Measurements from ENCODE around the gene LCLAT1. TPM values are rescaled to one million over a fixed set of nuclear protein-coding genes. Genes with fewer than 3 reads are reported as not detected.

The LCLAT1 gene
- total RNA-seq, 1 donor from 2014 or later, result 29.0 TPM

DNA sequence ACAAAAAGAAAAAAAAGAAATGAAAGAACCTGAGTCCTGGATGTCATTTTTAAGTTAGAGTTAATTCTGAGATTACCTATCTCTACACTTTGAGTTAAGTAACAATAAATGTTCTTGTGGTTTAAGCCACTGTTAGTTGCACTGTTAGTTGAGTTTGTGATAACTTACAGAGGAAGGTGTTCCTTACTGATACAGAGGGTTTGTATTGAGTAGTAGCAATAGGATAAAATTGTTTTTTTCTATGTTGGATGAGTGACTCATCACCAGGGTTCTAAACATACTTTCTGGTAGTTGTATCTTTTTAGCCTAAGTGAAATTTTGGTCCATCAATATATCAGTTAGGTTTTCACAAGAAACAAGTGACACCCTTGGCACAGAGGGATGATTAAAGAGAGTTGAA, 4.0 kb upstream of the LCLAT1 start:
- Mint-ChIP-seq H3K36me3 (no peaks in the 10 kb centered on the region), H3K27me3 (no peaks in the 10 kb centered on the region), H3K27ac (no peak overlapping the region), H3K9me3 (no peaks in the 10 kb centered on the region), H3K4me1 (ENCODE audit: unreplicated experiment) (peaks cover 12% of the 10 kb centered on the region), H3K4me3 (peak overlapping the region; percentile 39)
- TF ChIP-seq, protein P1, sequence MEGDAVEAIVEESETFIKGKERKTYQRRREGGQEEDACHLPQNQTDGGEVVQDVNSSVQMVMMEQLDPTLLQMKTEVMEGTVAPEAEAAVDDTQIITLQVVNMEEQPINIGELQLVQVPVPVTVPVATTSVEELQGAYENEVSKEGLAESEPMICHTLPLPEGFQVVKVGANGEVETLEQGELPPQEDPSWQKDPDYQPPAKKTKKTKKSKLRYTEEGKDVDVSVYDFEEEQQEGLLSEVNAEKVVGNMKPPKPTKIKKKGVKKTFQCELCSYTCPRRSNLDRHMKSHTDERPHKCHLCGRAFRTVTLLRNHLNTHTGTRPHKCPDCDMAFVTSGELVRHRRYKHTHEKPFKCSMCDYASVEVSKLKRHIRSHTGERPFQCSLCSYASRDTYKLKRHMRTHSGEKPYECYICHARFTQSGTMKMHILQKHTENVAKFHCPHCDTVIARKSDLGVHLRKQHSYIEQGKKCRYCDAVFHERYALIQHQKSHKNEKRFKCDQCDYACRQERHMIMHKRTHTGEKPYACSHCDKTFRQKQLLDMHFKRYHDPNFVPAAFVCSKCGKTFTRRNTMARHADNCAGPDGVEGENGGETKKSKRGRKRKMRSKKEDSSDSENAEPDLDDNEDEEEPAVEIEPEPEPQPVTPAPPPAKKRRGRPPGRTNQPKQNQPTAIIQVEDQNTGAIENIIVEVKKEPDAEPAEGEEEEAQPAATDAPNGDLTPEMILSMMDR (conservative IDR thresholded peaks at IDR 0.05), result no peak
- DNase-seq (ENCODE audit: extremely low spot score, unreplicated experiment), result no peak

DNA sequence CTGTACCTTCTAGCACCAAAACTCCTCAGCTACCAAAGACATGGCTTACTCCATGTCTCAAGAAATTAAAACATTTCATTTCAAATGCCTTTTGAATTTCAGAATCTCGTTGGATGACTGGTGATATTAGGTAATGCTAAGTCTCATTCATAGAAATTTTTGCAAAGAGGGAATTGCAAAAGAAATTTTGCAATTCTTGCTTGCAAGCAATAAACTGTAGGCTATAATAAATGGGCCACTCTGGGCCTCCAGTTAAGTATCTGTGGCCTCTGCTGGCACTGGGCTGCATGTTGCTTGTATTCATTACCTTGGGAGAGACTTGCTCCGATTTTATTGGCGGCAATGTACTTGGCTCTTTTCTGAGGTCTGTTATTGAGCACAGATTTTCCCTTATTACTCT, 2.8 kb upstream of the LCLAT1 start:
- Mint-ChIP-seq H3K27ac (no peak overlapping the region), H3K27me3 (no peaks in the 10 kb centered on the region), H3K36me3 (no peaks in the 10 kb centered on the region), H3K4me1 (ENCODE audit: unreplicated experiment) (peaks cover 21% of the 10 kb centered on the region), H3K9me3 (no peaks in the 10 kb centered on the region), H3K4me3 (no peak overlapping the region)
- DNase-seq (ENCODE audit: extremely low spot score, unreplicated experiment), result no peak
- TF ChIP-seq, protein P1 (conservative IDR thresholded peaks at IDR 0.05), result no peak

DNA sequence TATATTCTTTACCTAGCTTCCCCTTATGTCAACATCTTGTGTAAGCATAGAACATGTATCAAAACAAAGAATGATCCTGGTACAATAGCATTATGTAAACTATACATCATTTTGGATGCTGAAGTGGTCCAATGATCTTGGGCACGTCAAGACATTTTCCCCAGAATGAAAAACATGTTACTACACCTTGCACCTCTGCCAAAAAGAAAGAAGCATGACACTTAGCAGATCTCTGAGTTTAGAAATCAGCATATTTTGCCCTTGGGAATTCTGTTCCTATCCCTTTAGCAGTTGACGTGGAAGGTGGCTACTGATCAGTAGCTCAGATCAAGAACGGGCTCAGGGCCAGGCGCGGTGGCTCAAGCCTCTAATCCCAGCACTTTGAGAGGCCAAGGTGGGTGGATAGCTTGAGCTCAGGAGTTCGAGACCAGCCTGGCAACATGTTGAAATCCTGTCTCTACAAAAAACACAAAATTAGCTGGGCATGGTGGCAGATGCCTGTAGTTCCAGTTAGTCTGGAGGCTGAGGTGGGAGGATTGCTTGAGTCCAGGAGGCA, 1.7 kb upstream of the LCLAT1 start:
- H3K9me3 Mint-ChIP-seq, result no peaks in the 10 kb centered on the region

DNA sequence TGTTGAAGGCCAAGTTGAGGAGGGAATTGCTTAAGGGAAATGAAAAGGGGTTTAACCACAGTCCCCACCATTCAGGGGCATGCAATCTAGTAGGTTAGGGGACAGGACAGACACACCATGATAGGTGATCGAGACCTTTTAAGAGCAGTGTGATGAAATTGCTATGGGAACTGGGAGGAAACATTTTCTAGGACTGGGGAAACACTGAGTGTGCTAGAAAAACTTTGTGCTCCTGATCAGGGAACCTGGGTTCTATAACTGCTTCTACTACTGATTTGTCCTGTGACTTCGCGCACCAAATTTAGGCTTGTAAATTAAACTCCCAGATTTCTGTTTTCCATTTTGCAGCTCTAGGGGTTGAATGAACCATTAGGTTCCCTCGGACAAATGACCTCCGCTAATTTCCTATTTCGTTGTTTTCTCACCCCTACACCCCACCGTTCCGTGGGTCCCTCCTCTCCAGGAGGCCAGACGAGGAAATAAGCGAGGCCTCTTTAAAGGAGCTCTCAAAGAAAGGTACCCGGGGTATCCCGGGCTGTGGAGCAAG, 371 bp upstream of the LCLAT1 start:
- Mint-ChIP-seq H3K4me3 (peak overlapping the region; percentile 95), H3K36me3 (peaks cover 4% of the 10 kb centered on the region), H3K9me3 (no peaks in the 10 kb centered on the region), H3K27me3 (no peaks in the 10 kb centered on the region), H3K4me1 (ENCODE audit: unreplicated experiment) (peaks cover 21% of the 10 kb centered on the region), H3K27ac (peak overlapping the region; percentile 97)
- TF ChIP-seq, protein P1 (conservative IDR thresholded peaks at IDR 0.05), result no peak
- DNase-seq (ENCODE audit: extremely low spot score, unreplicated experiment), result no peak

More for the DNA sequence above, 1.7 kb upstream of the LCLAT1 start:
- H3K4me1 Mint-ChIP-seq (ENCODE audit: unreplicated experiment), result peaks cover 21% of the 10 kb centered on the region
- TF ChIP-seq, protein P1 (conservative IDR thresholded peaks at IDR 0.05), result no peak
- H3K36me3 Mint-ChIP-seq, result peaks cover under 1% of the 10 kb centered on the region
- H3K4me3 Mint-ChIP-seq, result peak overlapping the region; percentile 47
- DNase-seq (ENCODE audit: extremely low spot score, unreplicated experiment), result no peak
- H3K27ac Mint-ChIP-seq, result no peak overlapping the region
- no peaks in the 10 kb centered on the region for H3K27me3 Mint-ChIP-seq

DNA sequence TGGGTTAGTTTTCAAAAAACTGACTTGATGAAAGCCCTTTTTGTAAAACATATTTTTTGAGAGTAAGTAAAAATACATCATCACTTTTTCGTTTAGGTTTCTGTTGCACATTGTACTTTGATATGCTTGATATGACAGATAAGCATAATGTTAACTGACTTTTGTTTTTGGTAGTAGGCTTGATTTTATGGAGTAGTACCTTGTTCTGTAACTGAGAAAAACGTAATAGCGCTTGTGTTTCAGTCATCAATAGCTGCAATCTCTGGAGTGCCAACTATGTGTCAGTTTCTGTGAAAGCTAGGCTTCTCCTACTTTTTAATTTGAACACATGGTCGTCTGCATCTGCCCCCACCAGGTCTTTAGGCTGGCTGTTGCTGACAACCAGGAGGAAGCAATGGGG, 1.3 kb downstream of the LCLAT1 start:
- H3K4me3 Mint-ChIP-seq, result peak overlapping the region; percentile 95
- no peak for DNase-seq (ENCODE audit: extremely low spot score, unreplicated experiment)
- H3K4me1 Mint-ChIP-seq (ENCODE audit: unreplicated experiment), result peaks cover 28% of the 10 kb centered on the region
- H3K36me3 Mint-ChIP-seq, result peaks cover 4% of the 10 kb centered on the region
- TF ChIP-seq, protein P1 (conservative IDR thresholded peaks at IDR 0.05), result no peak
- H3K27ac Mint-ChIP-seq, result peak overlapping the region; percentile 97
- no peaks in the 10 kb centered on the region for H3K27me3 Mint-ChIP-seq
- H3K9me3 Mint-ChIP-seq, result no peaks in the 10 kb centered on the region

All from type B pancreatic cell (in vitro differentiated cells).